ENCODE measurements around the gene GCK.
A peak's percentile ranks its signal among the peaks of the same experiment; 100 is the strongest.

GCK gene

GRCh38 chr7:44194562-44195145, 5.4 kb upstream of the GCK start:
- Histone ChIP-seq H3K4me1 (ENCODE audit: control insufficient read depth, insufficient read depth, low read length) (no peaks in the 10 kb centered on the region), H3K4me3 (ENCODE audit: low read length) (no peak overlapping the region), H3K9me3 (ENCODE audit: control insufficient read depth, low read length) (no peaks in the 10 kb centered on the region), H3K27me3 (ENCODE audit: control insufficient read depth, insufficient read depth, low read length) (peaks cover 10% of the 10 kb centered on the region), H3K9ac (ENCODE audit: low read length) (no peak overlapping the region), H3K36me3 (ENCODE audit: control insufficient read depth, insufficient read depth, low read length) (no peaks in the 10 kb centered on the region)

DNA sequence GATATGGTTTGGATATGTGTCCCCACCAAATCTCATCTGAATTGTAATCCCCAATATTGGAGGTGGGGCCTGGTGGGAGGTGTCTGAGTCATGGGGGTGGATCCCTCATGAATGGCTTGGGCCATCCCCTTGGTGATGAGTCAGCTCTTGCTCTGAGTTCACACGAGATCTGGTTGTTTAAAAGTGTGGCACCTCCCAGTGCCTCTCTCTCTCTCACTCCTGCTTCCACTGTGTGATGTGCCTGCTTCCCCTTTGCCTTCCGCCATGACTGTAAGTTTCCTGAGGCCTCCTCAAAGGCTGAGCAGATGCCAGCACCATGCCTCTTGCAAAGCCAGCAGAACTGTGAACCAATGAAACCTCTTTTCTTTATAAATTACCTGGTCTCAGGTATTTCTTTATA, 4.8 kb upstream of the GCK start:
- Histone ChIP-seq H3K9me3 (ENCODE audit: control insufficient read depth, low read length) (no peaks in the 10 kb centered on the region), H3K4me3 (ENCODE audit: low read length) (no peak overlapping the region), H3K9ac (ENCODE audit: low read length) (no peak overlapping the region), H3K36me3 (ENCODE audit: control insufficient read depth, insufficient read depth, low read length) (no peaks in the 10 kb centered on the region), H3K27me3 (ENCODE audit: control insufficient read depth, insufficient read depth, low read length) (peaks cover 10% of the 10 kb centered on the region), H3K4me1 (ENCODE audit: control insufficient read depth, insufficient read depth, low read length) (no peaks in the 10 kb centered on the region)

DNA sequence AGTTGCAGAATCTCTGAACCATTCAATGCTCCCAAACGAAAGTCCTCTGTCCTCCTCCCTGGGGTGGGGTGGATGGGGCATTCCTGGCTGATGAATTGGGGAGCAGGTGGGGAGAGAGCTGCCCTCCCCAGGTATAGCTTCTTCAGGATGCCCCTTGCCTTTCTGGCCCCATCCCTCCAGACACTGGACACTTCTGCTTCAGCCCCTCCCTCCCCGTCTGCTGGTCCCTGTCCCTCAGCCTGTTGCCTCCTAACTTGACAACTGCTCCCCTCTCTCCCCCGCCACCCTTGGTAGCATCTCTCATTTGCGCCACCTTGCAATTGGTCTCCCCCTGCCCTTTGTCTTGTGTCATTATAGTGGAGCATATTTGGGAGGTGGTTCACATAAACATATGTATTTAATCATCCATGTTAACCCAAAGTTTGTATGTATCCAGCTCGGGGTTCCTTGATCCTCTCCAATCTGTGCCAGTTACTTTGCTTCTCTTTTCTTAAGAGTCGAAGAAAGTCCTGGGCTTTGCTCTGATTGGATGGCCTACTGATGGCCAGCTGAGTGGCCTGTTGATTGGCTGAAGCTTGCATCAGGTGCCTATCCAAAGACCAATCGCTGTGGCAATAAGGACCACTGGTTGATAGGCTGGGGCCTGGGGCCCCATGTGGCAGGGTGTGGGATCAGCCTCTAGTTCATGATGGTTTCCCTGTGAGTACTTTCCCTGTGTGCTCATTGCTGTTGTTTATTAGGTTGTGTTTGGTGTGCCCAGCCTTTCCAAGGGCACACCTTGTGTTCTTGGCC, 4.0 kb upstream of the GCK start:
- H3K27me3 ChIP-seq (ENCODE audit: control insufficient read depth, insufficient read depth, low read length) = peaks cover 10% of the 10 kb centered on the region
- no peaks in the 10 kb centered on the region for H3K4me1 ChIP-seq (ENCODE audit: control insufficient read depth, insufficient read depth, low read length)
- H3K9ac ChIP-seq (ENCODE audit: low read length) = no peak overlapping the region
- no peaks in the 10 kb centered on the region for H3K36me3 ChIP-seq (ENCODE audit: control insufficient read depth, insufficient read depth, low read length)
- H3K4me3 ChIP-seq (ENCODE audit: low read length) = no peak overlapping the region
- no peaks in the 10 kb centered on the region for H3K9me3 ChIP-seq (ENCODE audit: control insufficient read depth, low read length)

DNA sequence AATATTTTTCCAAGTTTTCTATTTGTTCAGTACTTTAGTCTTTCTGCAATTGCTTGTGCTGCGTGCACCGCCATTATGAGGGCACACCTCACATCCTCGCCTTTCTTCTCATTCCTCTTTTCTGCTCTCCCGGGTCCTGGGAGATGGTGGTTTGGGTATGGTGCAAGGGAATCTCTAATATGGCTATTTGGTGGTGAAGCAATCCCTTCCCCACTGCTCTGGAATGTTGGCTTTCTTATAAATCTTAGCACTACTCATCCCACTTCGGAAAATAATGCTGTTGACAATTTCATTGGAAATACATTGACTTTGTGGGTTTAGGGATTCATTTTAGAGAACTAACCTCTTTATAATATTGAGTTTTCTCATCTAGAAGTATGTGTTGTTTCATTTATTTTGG, 1.9 kb upstream of the GCK start:
- Histone ChIP-seq H3K9me3 (ENCODE audit: control insufficient read depth, low read length) (no peaks in the 10 kb centered on the region), H3K36me3 (ENCODE audit: control insufficient read depth, insufficient read depth, low read length) (no peaks in the 10 kb centered on the region), H3K4me3 (ENCODE audit: low read length) (no peak overlapping the region), H3K9ac (ENCODE audit: low read length) (no peak overlapping the region), H3K4me1 (ENCODE audit: control insufficient read depth, insufficient read depth, low read length) (no peaks in the 10 kb centered on the region), H3K27me3 (ENCODE audit: control insufficient read depth, insufficient read depth, low read length) (peaks cover 6% of the 10 kb centered on the region)

GRCh38 chr7:44189993-44190872, 994 bp upstream of the GCK start:
- Histone ChIP-seq H3K27me3 (ENCODE audit: control insufficient read depth, insufficient read depth, low read length) (peaks cover 6% of the 10 kb centered on the region), H3K9ac (ENCODE audit: low read length) (no peak overlapping the region), H3K36me3 (ENCODE audit: control insufficient read depth, insufficient read depth, low read length) (no peaks in the 10 kb centered on the region), H3K4me1 (ENCODE audit: control insufficient read depth, insufficient read depth, low read length) (no peaks in the 10 kb centered on the region), H3K4me3 (ENCODE audit: low read length) (no peak overlapping the region), H3K9me3 (ENCODE audit: control insufficient read depth, low read length) (no peaks in the 10 kb centered on the region)

DNA sequence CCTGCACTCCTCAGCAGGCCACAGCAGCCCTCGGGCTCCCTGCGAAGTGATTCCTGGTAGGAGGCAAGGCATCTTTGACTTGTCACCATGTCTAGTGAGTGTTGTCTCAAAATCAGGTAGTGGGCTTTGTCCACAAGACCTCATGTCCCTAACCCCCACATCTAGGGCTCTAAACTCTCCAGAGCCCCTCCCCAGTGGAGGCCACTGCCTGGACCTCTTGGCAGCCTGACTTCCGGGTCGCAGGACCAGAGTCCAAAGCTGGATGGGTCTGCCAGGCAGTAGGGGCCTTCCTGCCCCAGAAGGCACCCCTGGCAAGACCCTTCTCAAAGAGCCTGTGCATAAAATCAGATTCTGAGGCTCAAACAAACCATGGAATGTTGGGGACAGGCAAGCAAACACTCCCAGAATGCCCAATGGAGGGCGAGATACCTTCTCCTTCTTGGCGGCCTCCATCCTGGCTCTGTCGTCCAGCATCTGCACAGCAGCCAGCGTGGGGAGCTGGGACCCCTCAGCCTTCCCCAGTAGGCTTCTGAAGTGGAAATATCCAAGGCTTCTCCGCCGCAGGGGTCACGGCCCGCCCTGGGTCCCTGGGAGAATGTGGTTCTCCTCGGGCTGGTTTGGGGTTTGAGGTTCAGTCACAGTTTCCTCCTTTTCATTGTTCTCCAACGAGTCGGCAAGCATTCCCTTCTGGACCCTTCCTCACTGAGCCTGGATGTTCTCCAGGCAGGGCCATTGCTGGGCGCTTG, 586 bp downstream of the GCK start:
- peak overlapping the region; percentile 34 for H3K9ac ChIP-seq (ENCODE audit: low read length)
- no peaks in the 10 kb centered on the region for H3K36me3 ChIP-seq (ENCODE audit: control insufficient read depth, insufficient read depth, low read length)
- H3K4me1 ChIP-seq (ENCODE audit: control insufficient read depth, insufficient read depth, low read length) = no peaks in the 10 kb centered on the region
- H3K4me3 ChIP-seq (ENCODE audit: low read length) = no peak overlapping the region
- H3K9me3 ChIP-seq (ENCODE audit: control insufficient read depth, low read length) = no peaks in the 10 kb centered on the region
- H3K27me3 ChIP-seq (ENCODE audit: control insufficient read depth, insufficient read depth, low read length) = peaks cover 6% of the 10 kb centered on the region

- Histone ChIP-seq H3K9me3 (ENCODE audit: control insufficient read depth, low read length) (no peaks in the 10 kb centered on the region), H3K9ac (ENCODE audit: low read length) (peak overlapping the region; percentile 34), H3K27me3 (ENCODE audit: control insufficient read depth, insufficient read depth, low read length) (peaks cover 3% of the 10 kb centered on the region), H3K4me1 (ENCODE audit: control insufficient read depth, insufficient read depth, low read length) (no peaks in the 10 kb centered on the region), H3K36me3 (ENCODE audit: control insufficient read depth, insufficient read depth, low read length) (no peaks in the 10 kb centered on the region), H3K4me3 (ENCODE audit: low read length) (no peak overlapping the region)
Observed at GRCh38 chr7:44187636-44188416, 1.4 kb downstream of the GCK start.

DNA sequence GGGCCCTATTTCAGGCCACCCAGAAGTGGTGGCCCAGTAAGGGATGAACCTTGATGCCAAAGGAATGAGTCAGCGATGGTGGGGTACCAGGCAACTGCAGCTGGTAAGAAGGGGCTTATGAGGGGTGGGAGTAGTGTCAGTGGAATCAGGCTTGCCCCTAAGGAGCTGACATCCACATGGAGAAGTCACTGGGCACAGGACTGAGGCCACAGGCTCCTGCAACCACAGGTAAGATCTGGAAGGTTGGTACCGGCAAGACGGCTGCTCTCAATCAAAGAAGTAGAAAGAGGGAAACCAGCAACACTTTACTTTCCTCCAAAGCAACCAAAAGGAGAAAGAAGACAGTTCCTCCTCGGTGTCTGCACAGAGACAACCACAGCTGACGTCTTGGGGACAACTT, 2.5 kb downstream of the GCK start:
- H3K36me3 ChIP-seq (ENCODE audit: control insufficient read depth, insufficient read depth, low read length) = no peaks in the 10 kb centered on the region
- H3K4me1 ChIP-seq (ENCODE audit: control insufficient read depth, insufficient read depth, low read length) = no peaks in the 10 kb centered on the region
- H3K9me3 ChIP-seq (ENCODE audit: control insufficient read depth, low read length) = no peaks in the 10 kb centered on the region
- no peaks in the 10 kb centered on the region for H3K27me3 ChIP-seq (ENCODE audit: control insufficient read depth, insufficient read depth, low read length)
- no peak overlapping the region for H3K4me3 ChIP-seq (ENCODE audit: low read length)
- no peak overlapping the region for H3K9ac ChIP-seq (ENCODE audit: low read length)

- Histone ChIP-seq H3K36me3 (ENCODE audit: control insufficient read depth, insufficient read depth, low read length) (no peaks in the 10 kb centered on the region), H3K27me3 (ENCODE audit: control insufficient read depth, insufficient read depth, low read length) (no peaks in the 10 kb centered on the region), H3K4me1 (ENCODE audit: control insufficient read depth, insufficient read depth, low read length) (no peaks in the 10 kb centered on the region), H3K9ac (ENCODE audit: low read length) (no peak overlapping the region), H3K4me3 (ENCODE audit: low read length) (no peak overlapping the region), H3K9me3 (ENCODE audit: control insufficient read depth, low read length) (no peaks in the 10 kb centered on the region)
Observed at GRCh38 chr7:44185729-44186128, 3.5 kb downstream of the GCK start.

- no peak overlapping the region for H3K4me3 ChIP-seq (ENCODE audit: low read length)
- H3K9me3 ChIP-seq (ENCODE audit: control insufficient read depth, low read length) = no peaks in the 10 kb centered on the region
- no peaks in the 10 kb centered on the region for H3K36me3 ChIP-seq (ENCODE audit: control insufficient read depth, insufficient read depth, low read length)
- peak overlapping the region; percentile 8 for H3K9ac ChIP-seq (ENCODE audit: low read length)
- no peaks in the 10 kb centered on the region for H3K27me3 ChIP-seq (ENCODE audit: control insufficient read depth, insufficient read depth, low read length)
- H3K4me1 ChIP-seq (ENCODE audit: control insufficient read depth, insufficient read depth, low read length) = no peaks in the 10 kb centered on the region
Observed at GRCh38 chr7:44184873-44185446, 4.3 kb downstream of the GCK start.

Measured in mucosa of stomach (tissue), 1 donor.